ENCODE data around the gene IDH2. TPM values are rescaled to one million over a fixed set of nuclear protein-coding genes. Genes with fewer than 3 reads are reported as not detected.

IDH2 gene
- total RNA-seq, 1 experiment from 2014 or later = 53.3 TPM

DNA sequence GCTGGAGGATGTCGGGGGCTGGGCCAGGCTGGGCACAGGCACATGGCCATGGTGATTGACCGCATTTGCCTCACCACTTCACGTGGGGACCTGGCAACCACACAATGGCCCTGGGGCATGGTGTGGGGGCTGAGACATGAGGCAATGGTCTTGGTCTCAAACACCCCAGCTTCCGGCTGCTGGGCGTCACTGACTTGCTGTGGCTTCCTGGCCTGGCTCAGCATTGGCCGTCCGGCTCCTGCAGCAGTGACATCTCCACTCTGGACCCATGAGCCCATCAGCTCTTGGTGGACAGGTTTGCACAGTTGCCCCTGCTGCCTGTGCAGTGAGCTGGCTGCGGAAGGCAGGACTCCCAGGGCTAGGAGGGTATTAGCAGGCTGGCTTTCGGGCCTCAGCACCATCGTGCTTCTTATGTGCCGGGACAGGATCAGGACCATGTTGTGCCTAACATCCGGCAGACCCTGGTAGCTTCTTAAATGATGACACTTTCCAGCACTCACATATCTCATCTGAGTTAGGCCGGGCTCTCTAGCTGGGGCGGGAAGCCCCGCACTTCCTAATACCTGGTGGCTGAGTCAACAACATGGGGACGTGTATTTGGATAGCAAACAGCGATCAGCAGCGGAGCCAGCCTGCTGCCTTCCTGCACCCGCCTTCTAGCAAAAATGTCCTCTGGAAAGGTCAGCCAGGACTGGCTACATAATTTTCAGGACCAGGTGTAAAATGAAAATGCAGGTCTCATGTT is 67.0 kb downstream of the IDH2 start:
- TF ChIP-seq AR (CRISPR knock-in tag; IDR thresholded peaks at IDR 0.05) = no peak
- no peak for TF ChIP-seq ESRRA (CRISPR knock-in tag; IDR thresholded peaks at IDR 0.05; ENCODE audit: borderline replicate concordance)
- TF ChIP-seq, protein P1, sequence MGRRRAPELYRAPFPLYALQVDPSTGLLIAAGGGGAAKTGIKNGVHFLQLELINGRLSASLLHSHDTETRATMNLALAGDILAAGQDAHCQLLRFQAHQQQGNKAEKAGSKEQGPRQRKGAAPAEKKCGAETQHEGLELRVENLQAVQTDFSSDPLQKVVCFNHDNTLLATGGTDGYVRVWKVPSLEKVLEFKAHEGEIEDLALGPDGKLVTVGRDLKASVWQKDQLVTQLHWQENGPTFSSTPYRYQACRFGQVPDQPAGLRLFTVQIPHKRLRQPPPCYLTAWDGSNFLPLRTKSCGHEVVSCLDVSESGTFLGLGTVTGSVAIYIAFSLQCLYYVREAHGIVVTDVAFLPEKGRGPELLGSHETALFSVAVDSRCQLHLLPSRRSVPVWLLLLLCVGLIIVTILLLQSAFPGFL (CRISPR knock-in tag; IDR thresholded peaks at IDR 0.05; ENCODE audit: borderline replicate concordance) = no peak
- TF ChIP-seq USF1 (CRISPR knock-in tag; IDR thresholded peaks at IDR 0.05) = no peak
- TF ChIP-seq GABPB1 (CRISPR knock-in tag; IDR thresholded peaks at IDR 0.05) = no peak
- TF ChIP-seq ATF3 (CRISPR knock-in tag; conservative IDR thresholded peaks at IDR 0.05) = no peak
- TF ChIP-seq NR3C1 (CRISPR knock-in tag; conservative IDR thresholded peaks at IDR 0.05; ENCODE audit: low read depth) = no peak
- no peak for TF ChIP-seq HMGA2 (CRISPR knock-in tag; IDR thresholded peaks at IDR 0.05)
- no peak for TF ChIP-seq TP53 (CRISPR knock-in tag; IDR thresholded peaks at IDR 0.05)
- TF ChIP-seq NFATC4 (CRISPR knock-in tag; IDR thresholded peaks at IDR 0.05) = no peak
- TF ChIP-seq, protein P2, sequence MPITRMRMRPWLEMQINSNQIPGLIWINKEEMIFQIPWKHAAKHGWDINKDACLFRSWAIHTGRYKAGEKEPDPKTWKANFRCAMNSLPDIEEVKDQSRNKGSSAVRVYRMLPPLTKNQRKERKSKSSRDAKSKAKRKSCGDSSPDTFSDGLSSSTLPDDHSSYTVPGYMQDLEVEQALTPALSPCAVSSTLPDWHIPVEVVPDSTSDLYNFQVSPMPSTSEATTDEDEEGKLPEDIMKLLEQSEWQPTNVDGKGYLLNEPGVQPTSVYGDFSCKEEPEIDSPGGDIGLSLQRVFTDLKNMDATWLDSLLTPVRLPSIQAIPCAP (CRISPR knock-in tag; IDR thresholded peaks at IDR 0.05) = no peak
- TF ChIP-seq FOXP1 (CRISPR knock-in tag; IDR thresholded peaks at IDR 0.05; ENCODE audit: borderline replicate concordance) = no peak
- TF ChIP-seq, protein P3, sequence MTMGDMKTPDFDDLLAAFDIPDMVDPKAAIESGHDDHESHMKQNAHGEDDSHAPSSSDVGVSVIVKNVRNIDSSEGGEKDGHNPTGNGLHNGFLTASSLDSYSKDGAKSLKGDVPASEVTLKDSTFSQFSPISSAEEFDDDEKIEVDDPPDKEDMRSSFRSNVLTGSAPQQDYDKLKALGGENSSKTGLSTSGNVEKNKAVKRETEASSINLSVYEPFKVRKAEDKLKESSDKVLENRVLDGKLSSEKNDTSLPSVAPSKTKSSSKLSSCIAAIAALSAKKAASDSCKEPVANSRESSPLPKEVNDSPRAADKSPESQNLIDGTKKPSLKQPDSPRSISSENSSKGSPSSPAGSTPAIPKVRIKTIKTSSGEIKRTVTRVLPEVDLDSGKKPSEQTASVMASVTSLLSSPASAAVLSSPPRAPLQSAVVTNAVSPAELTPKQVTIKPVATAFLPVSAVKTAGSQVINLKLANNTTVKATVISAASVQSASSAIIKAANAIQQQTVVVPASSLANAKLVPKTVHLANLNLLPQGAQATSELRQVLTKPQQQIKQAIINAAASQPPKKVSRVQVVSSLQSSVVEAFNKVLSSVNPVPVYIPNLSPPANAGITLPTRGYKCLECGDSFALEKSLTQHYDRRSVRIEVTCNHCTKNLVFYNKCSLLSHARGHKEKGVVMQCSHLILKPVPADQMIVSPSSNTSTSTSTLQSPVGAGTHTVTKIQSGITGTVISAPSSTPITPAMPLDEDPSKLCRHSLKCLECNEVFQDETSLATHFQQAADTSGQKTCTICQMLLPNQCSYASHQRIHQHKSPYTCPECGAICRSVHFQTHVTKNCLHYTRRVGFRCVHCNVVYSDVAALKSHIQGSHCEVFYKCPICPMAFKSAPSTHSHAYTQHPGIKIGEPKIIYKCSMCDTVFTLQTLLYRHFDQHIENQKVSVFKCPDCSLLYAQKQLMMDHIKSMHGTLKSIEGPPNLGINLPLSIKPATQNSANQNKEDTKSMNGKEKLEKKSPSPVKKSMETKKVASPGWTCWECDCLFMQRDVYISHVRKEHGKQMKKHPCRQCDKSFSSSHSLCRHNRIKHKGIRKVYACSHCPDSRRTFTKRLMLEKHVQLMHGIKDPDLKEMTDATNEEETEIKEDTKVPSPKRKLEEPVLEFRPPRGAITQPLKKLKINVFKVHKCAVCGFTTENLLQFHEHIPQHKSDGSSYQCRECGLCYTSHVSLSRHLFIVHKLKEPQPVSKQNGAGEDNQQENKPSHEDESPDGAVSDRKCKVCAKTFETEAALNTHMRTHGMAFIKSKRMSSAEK (CRISPR knock-in tag; IDR thresholded peaks at IDR 0.05; ENCODE audit: borderline replicate concordance) = no peak
- TF ChIP-seq IRF2 (CRISPR knock-in tag; IDR thresholded peaks at IDR 0.05; ENCODE audit: borderline replicate concordance, low read depth) = no peak
- POLR2A ChIA-PET = no interaction called here
- no peak overlapping the region for H3K4me3 Mint-ChIP-seq
- no peaks in the 10 kb centered on the region for H3K36me3 Mint-ChIP-seq
- H3K27me3 Mint-ChIP-seq (ENCODE audit: low read depth) = no peaks in the 10 kb centered on the region
- H3K9me3 Mint-ChIP-seq = no peaks in the 10 kb centered on the region
- ATAC-seq (no peak), DNase-seq (ENCODE audit: low spot score) (no peak)
- H3K27ac Mint-ChIP-seq = peak overlapping the region; percentile 72; the same call in 1 of the 2 replicates
- CTCF ChIA-PET = interaction anchor here (0.7 kb wide), 1 partner anchor 37 kb away, joined by 4 read pairs; no protein-coding TSS in a partner anchor
- peaks cover 64% of the 10 kb centered on the region for H3K4me1 Mint-ChIP-seq
